Neutrophil (primary cell): ENCODE results near the gene SLC35E2B.
A peak's percentile ranks its signal among the peaks of the same experiment; 100 is the strongest.

Experiments used
- H3K27ac ChIP-seq: fragments of 200-600 bp; sonication (generic); 2 replicates; pipeline ENCODE4 v1.5.1; 2016; ENCODE audit warnings: mild to moderate bottlenecking, moderate library complexity
- H3K27me3 ChIP-seq: fragments of 200-600 bp; sonication (generic); 2 replicates; pipeline ENCODE4 v1.6.0; 2016; ENCODE audit warnings: mild to moderate bottlenecking
- H3K36me3 ChIP-seq: fragments of 200-600 bp; sonication (generic); 2 replicates; pipeline ENCODE4 v1.5.1; 2017
- H3K4me1 ChIP-seq, 2 experiments: fragments of 200-600 bp in 1 of 2; sonication (generic) in 1 of 2; 1 replicate in 1 of 2; 2 replicates in 1 of 2; pipeline versions ENCODE4 v1.5.1 to v1.6.1; 2013 to 2016; ENCODE audit warnings: low read depth in 1 of 2, low read length in 1 of 2, mild to moderate bottlenecking in 1 of 2, moderate library complexity in 1 of 2; ENCODE audit not compliant: control insufficient read depth in 1 of 2, insufficient read depth in 1 of 2
- H3K4me3 ChIP-seq, 2 experiments: fragments of 200-600 bp in 1 of 2; sonication (generic) in 1 of 2; 1 replicate in 1 of 2; 2 replicates in 1 of 2; pipeline ENCODE4 v1.5.1; 2013 to 2016; ENCODE audit warnings: low read depth in 1 of 2, low read length in 1 of 2, mild to moderate bottlenecking in 1 of 2, moderate library complexity in 1 of 2
- H3K9me3 ChIP-seq: fragments of 200-600 bp; sonication (generic); 2 replicates; pipeline ENCODE4 v1.5.1; 2016
- CTCF ChIP-seq: fragments of 200-600 bp; sonication (generic); IDR thresholded peaks from 2 replicates; pipeline ENCODE4 v1.5.1; 2016; ENCODE audit warnings: antibody characterized with exemption

Gene SLC35E2B

GRCh38 chr1:1630191-1630964 lies 62.2 kb downstream of the SLC35E2B start:
- H3K4me1 ChIP-seq = peaks cover 2 to 26% of the 10 kb centered on the region in 2 experiments
- H3K9me3 ChIP-seq = no peaks in the 10 kb centered on the region
- peaks cover 25% of the 10 kb centered on the region for H3K36me3 ChIP-seq
- no peak overlapping the region for H3K27ac ChIP-seq
- H3K27me3 ChIP-seq = peaks cover 51% of the 10 kb centered on the region
- H3K4me3 ChIP-seq = peak overlapping the region; percentile 23 to 44
- TF ChIP-seq CTCF = no peak

- H3K4me1 ChIP-seq = peaks cover 2 to 26% of the 10 kb centered on the region in 2 experiments
- no peak overlapping the region for H3K27ac ChIP-seq
- no peak overlapping the region for H3K4me3 ChIP-seq
- no peaks in the 10 kb centered on the region for H3K9me3 ChIP-seq
- H3K27me3 ChIP-seq = peaks cover 51% of the 10 kb centered on the region
- no peak for TF ChIP-seq CTCF
- peaks cover 31% of the 10 kb centered on the region for H3K36me3 ChIP-seq
Observed at GRCh38 chr1:1629430-1630190, 63.0 kb downstream of the SLC35E2B start.

DNA sequence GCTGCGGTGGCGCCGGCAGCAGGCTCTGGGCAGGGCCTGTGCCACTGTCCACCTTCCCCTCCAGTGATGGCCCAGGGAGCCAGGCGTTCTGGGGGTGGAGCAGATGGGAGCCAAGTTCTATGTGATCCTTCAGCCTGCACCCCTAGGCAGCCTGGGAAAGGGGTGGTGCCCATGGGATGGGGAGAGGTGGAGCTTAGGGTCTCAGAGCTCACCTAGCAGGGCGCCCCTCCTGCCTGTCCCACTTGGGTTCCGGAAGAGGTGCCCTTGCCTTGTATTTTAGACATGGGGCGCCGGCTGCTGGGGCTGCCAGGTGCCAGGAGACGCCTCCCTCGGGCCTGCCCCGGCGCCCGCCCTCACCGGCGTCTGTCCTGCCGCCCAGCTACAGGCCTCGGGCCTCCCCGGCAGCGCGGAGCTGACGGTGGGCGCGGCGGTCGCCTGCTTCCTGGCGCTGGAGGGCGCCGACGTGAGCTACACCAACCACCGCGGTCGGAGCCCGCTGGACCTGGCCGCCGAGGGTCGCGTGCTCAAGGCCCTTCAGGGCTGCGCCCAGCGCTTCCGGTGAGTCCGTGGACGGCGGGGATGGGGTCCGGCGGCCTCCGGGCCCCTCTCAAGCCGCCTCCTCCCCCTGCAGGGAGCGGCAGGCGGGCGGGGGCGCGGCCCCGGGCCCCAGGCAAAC lies 63.7 kb downstream of the SLC35E2B start:
- H3K9me3 ChIP-seq = no peaks in the 10 kb centered on the region
- peaks cover 2 to 26% of the 10 kb centered on the region in 2 experiments for H3K4me1 ChIP-seq
- H3K4me3 ChIP-seq = no peak overlapping the region
- TF ChIP-seq CTCF = no peak
- H3K36me3 ChIP-seq = peaks cover 31% of the 10 kb centered on the region
- H3K27ac ChIP-seq = no peak overlapping the region
- H3K27me3 ChIP-seq = peaks cover 51% of the 10 kb centered on the region

- no peak overlapping the region for H3K27ac ChIP-seq
- H3K36me3 ChIP-seq = peaks cover 31% of the 10 kb centered on the region
- peaks cover 51% of the 10 kb centered on the region for H3K27me3 ChIP-seq
- H3K9me3 ChIP-seq = no peaks in the 10 kb centered on the region
- peaks cover 2 to 26% of the 10 kb centered on the region in 2 experiments for H3K4me1 ChIP-seq
- TF ChIP-seq CTCF = no peak
- H3K4me3 ChIP-seq = no peak overlapping the region
Observed at GRCh38 chr1:1627829-1628753, 64.5 kb downstream of the SLC35E2B start.
